GM12892 (cell line): Measurements from ENCODE around the gene NUDT3.

Source experiments
- POLR2A ChIP-seq: IDR thresholded peaks from 2 replicates; pipeline ENCODE4 v1.6.1; 2011; ENCODE audit warnings: low read depth, low read length, control low read depth
- POLR2AphosphoS5 ChIP-seq: IDR thresholded peaks from 2 replicates; pipeline ENCODE4 v1.6.1; 2011; ENCODE audit warnings: low read depth, low read length, control low read depth
- TAF1 ChIP-seq: IDR thresholded peaks from 2 replicates; pipeline ENCODE4 v1.6.1; 2011; ENCODE audit warnings: low read depth, mild to moderate bottlenecking, control low read depth, low read length, borderline replicate concordance

GRCh38 chr6:34439442-34439841 is 47.0 kb upstream of the NUDT3 start:
- no peak for TF ChIP-seq POLR2AphosphoS5
- TF ChIP-seq POLR2A: no peak
- no peak for TF ChIP-seq TAF1
